Prostate gland (tissue), 2 donors: ENCODE results near the gene HOXA11.

Experiments
- CTCF ChIP-seq, 4 experiments: fragments of 200-600 bp in 2 of 4; fragments of 450-650 bp in 2 of 4; sonication (generic) in 2 of 4; IDR thresholded peaks; 1 replicate in 3 of 4; 2 replicates in 1 of 4; pipeline ENCODE4 v1.5.1; 2016 to 2019; ENCODE audit warnings: antibody characterized with exemption in 4 of 4, mild to moderate bottlenecking in 2 of 4, moderate library complexity in 2 of 4
- POLR2A ChIP-seq: fragments of 450-650 bp; IDR thresholded peaks from one replicate; pipeline ENCODE4 v1.6.1; 2016; ENCODE audit warnings: antibody characterized with exemption, mild to moderate bottlenecking

GRCh38 chr7:27191833-27192545 lies 7.0 kb upstream of the HOXA11 start:
- peak; percentile 11 for TF ChIP-seq POLR2A
- peak in 2 of 4 experiments; percentile 5 to 18 for TF ChIP-seq CTCF (IDR thresholded peaks at IDR 0.05)
